SK-N-MC (cell line): ENCODE results near the gene CDKAL1.

ENCODE experiments used
- EZH2 ChIP-seq: fragments of 200-600 bp; sonication (generic); IDR thresholded peaks from one replicate; pipeline ENCODE4 v1.6.1; 2017; ENCODE audit warnings: antibody characterized with exemption
- FOXP2 ChIP-seq: optimal IDR thresholded peaks from 2 replicates; pipeline ENCODE3; 2011; ENCODE audit warnings: mild to moderate bottlenecking, moderate library complexity; ENCODE audit not compliant: insufficient read depth; ENCODE audit errors: extremely low read length, control extremely low read depth
- POLR2AphosphoS5 ChIP-seq: IDR thresholded peaks from 2 replicates; pipeline ENCODE4 v1.6.1; 2012; ENCODE audit warnings: mild to moderate bottlenecking, low read depth, low read length, borderline replicate concordance

DNA sequence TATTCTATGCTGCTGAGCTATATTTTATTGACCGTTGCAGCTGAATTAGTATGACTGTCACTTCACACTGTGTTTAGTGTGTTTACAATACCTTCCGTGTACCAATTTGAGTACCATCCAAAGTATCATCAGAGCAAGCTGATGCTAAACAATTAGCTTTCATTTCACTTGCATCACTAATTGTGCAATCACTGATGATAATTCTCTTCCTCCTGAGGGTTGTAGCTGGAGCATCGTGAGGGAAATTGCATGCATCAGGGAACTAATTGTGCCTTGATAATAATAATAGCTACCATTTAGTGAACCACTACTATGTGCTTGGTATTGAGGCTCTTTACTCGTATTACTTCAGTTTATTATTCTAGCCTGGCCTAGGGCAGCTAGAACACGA, 674.5 kb downstream of the CDKAL1 start:
- TF ChIP-seq POLR2AphosphoS5 (no peak), EZH2 (no peak), FOXP2 (no peak)
